Measurements from ENCODE around the gene LY6G5C.
"Not testable (repeated sequence)": the region's sequence is repeated elsewhere in the genome, so short reads cannot be mapped to it uniquely, and the experiment has no call there.

The LY6G5C gene

DNA sequence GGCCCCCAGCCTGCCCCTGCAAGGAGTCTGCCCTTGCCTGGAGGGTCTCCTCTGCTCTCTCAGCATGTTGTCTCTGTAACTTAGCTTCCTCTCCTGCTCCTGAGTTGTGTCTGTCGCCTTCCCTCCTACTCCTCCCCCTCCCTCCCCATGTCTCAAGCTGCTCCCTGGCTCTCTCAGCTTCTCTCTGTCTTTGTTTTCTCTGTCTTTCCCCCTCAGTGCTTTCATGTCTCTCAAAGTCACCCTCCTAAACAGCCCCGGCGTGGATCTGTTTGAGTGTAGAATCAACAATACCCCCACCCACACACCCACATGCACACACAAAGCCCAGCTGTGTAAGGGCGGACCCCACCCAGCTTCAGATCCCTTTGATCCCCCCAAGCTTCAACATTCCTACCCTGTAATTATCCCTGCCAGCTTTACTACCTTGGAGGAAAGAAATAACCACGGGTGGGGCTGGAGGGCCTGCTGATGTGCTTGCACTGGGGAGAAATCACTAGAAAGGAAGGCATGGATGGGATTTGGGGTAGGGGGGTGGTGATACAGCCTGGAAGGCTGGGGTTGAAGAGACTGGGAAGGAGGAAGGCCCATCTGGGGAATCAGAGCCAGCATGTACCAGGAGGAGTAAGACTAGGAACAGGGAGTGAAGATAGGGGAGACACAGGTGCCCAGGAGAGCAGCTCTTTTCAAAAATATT is 33.3 kb upstream of the LY6G5C start:
- DNase-seq: peak; percentile 99

GRCh38 chr6:31713465-31713864 is 32.6 kb upstream of the LY6G5C start:
- peak; percentile 41 for DNase-seq

DNA sequence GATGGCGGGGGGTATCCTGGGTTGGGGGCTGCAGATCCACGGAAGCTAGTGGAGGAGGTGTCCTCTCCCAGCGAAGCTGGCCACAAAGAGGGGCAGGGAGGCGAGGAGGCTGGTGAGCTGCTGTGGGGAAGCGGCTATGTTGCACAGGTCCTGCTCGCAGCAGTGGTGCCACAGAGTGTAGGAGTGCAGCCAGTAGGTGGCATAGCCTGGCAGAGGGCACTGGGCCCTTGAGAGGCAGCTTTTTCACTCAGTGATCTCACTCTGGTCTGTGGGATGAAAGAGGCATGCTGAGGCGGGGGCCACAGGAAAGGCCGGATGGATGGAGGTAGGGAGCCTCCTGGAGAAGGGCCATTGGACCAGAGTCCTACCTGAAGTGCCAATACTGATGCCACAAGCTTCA is 31.4 kb upstream of the LY6G5C start:
- peak; percentile 51 for DNase-seq

DNA sequence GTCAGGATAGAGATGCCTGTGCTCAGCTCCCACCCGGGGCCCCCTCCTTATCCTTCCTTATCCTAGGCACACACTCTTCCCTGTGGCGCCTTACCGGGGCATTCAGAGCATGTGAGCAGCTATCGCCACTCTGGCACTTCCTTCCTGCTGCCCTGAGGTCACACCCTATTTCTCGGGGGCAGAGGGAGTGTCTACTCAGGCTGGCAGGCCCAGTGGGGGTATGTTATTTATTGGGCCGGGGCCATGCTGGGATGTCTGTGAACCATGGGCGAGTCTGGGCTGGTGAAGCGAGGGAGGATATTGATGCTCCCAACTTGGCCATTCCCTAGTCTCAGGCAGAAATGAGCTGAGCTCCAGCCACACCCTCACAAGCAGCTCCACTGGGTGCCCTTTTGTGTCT is 30.4 kb upstream of the LY6G5C start:
- DNase-seq: peak; percentile 86

- peak; percentile 69 for DNase-seq
Measured at GRCh38 chr6:31710523-31711219, 29.8 kb upstream of the LY6G5C start.

GRCh38 chr6:31709157-31709556 is 28.3 kb upstream of the LY6G5C start:
- DNase-seq: not testable (repeated sequence)

- DNase-seq: no peak
Measured at GRCh38 chr6:31708224-31708623, 27.4 kb upstream of the LY6G5C start.

GRCh38 chr6:31707701-31708100 is 26.8 kb upstream of the LY6G5C start:
- no peak for DNase-seq

DNA sequence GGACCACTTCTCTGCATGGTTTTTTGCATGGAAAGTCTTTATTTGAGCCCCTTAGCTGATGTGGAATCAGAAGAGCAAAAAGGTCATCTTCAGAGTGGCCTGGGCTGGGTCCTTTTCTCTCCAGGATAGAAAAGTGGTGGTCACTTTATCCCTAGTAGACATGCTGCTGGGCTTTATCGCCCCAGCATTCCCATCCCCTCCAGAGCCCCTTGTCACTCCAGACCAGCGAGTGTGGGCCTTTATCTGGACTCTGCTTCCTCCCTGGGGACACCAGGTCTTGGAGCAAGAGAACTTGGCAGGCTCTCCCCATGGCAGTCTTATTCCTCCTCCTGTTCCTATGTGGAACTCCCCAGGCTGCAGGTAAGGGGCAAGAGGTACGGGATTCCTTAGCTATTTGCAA is 25.7 kb upstream of the LY6G5C start, which contains the start of gene LY6G6F:
Gene LY6G6F (plus strand): TSS at position 268 of the 400 bp plus-strand sequence. CDS start 41 bp downstream, at position 309.
- no peak for DNase-seq

DNA sequence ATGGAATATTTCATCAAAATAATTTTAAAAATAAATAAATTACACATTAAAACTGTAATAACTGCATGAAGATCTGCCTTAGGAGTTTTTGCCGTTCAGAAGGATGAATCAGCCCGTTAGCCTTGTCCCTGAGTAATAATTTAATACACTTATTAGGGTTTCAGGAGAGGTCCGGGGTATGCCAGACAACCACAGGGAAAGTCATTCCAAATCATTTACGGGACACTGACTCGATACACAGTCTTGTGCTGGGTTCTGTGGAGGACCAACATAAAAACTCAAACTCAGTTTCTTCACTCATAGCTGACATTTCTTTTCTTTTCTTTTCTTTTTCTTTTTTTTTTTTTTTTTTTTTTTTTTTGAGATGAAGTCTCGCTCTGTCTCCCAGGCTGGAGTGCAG is 25.1 kb upstream of the LY6G5C start:
- no peak for DNase-seq

DNA sequence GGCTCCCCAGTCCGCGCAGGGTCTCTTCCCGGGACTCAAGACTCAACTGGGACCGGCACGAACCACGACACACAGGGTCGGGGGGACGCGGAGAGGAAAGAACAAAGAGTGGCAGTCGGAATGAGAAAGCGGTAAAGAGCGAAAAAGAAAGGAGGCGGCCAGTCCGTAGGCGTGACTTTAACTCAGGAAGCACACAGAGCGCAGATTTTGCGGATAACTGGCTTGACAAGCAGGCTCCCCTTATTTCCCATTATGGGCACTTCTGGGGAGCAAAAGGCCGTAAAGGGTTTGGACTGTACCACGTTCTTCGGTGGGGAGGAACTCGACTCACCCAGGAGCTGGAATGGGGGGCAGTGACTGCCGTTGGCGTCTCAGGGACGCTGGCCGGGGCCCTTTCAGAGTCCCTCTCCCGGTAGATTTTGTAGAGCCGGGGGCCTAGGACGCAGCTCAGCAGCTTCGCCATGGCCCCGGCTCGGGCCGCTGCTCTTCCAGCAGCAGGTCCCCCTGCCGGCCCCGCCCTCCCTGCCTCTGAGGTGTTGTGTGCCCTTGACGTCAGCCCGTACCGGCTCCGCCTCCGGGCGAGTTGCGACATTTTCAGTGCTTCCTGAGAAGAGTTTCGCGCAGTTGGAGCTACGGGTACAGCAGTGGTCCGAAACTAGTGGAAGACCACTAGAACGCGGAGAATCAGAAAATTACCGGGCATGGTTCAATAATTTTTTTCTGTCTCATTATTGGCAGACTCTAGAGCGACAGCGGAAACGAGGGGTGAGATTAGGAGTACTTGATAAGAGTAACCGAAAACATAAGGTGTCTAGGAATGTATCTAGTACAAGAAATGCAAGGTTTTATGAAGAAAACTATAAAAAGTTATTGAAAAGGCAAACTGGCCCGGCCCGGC is 22.2 kb upstream of the LY6G5C start, which contains the start of gene ABHD16A:
Gene ABHD16A (minus strand): TSS at position 506 of the 898 bp plus-strand sequence. CDS start 43 bp downstream, at position 463.
- DNase-seq: peak; percentile 99

DNA sequence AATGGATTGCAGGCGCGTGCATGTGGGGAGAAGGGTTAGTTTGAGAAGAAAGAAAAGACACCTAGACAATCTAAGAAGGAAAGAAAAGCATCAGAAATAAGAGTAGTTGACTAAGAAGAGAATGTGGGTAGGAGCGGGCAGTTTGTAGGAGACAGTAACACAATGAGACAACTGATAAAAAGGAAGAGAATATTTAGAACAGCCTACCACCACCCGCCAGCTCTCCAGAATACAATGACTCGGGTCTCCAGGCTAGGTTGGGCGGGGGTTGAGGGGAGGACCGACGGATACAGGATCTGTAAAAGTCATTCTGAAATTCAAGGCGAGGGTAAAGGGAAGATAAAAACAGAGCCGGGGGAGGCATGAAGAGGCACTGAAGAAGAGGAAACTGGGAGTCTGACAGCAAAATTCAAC is 21.5 kb upstream of the LY6G5C start:
- DNase-seq: no peak

DNA sequence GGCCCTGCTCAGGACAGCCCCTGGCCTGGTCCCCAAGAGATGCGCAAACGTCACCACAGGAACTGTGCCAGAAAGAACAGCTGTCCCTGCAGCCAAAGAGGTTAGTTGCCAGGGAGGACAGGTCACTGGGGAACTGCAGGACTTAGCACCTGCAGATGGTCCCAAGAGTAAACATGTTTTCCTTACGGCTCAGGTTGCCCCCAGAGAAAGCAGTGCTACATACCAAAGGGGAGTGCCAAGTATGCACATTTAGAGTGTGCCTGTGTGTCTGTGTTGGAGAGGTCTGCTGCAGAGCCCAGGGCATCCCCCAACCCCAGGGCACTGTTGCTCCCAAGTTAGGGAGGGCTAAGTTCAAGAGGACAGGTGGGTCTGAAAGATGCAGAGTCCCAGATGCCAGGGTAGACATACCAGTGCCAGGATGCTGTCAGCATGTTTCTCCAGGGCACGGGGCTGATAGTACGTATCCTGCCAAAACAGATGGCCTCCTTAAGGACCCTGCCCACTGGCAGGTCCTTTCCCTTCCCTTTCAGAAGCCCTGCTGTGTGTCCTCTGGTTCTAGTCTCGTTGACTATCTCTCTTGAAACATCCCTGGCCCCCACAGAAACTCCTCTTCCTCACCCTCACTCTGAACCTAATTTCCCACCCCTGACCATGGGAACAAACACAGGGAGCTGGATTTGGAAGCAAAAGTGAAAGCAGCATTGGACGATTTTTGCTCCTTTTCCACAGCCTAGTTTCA is 21.0 kb upstream of the LY6G5C start:
- peak; percentile 77 for DNase-seq

- DNase-seq: no peak
Measured at GRCh38 chr6:31700740-31701401, 20.0 kb upstream of the LY6G5C start.

GRCh38 chr6:31697555-31697954 is 16.7 kb upstream of the LY6G5C start:
- peak; percentile 69 for DNase-seq

- no peak for DNase-seq
Measured at GRCh38 chr6:31693535-31693934, 12.7 kb upstream of the LY6G5C start.

DNA sequence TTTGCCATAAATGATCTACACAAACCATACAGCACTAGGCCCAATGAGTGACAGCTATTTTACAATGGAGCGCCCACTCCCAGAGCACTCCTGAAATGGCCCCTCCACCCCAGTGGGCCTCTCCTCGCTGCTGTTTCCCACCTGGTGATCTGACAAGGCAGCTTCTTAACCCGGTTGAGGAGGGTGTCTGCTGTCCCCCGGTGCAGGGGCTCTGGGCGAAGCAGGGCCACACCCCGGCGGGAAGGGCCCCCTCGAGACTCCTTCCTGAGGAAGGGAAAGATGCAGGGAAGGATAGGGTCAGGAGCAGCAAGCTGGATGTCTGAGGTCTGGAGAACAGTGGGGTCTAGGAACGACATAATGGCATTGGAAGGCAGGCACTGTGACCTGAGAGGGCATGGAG is 12.0 kb upstream of the LY6G5C start:
- no peak for DNase-seq

GRCh38 chr6:31692353-31692752 is 11.5 kb upstream of the LY6G5C start:
- DNase-seq: no peak

- DNase-seq: no peak
Measured at GRCh38 chr6:31691564-31692108, 10.8 kb upstream of the LY6G5C start.

DNA sequence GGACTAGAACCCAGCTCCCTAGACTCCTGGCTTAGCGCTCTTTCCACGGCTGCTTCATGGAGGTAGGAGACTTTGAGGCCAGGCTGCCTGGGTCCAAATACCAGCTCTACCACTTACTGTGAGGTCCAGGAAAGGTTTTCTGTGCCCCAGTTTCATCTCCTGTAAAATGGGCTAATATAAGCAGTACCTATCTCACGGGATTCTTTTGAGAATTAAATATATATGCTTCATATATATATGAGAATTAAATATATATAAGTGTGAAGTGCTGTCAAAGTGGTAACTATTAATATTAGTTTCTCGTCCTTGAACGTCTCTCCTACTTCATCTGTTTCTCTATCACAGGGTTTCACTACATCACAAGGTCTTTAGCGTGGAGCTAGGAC is 10.2 kb upstream of the LY6G5C start:
- DNase-seq: no peak

DNA sequence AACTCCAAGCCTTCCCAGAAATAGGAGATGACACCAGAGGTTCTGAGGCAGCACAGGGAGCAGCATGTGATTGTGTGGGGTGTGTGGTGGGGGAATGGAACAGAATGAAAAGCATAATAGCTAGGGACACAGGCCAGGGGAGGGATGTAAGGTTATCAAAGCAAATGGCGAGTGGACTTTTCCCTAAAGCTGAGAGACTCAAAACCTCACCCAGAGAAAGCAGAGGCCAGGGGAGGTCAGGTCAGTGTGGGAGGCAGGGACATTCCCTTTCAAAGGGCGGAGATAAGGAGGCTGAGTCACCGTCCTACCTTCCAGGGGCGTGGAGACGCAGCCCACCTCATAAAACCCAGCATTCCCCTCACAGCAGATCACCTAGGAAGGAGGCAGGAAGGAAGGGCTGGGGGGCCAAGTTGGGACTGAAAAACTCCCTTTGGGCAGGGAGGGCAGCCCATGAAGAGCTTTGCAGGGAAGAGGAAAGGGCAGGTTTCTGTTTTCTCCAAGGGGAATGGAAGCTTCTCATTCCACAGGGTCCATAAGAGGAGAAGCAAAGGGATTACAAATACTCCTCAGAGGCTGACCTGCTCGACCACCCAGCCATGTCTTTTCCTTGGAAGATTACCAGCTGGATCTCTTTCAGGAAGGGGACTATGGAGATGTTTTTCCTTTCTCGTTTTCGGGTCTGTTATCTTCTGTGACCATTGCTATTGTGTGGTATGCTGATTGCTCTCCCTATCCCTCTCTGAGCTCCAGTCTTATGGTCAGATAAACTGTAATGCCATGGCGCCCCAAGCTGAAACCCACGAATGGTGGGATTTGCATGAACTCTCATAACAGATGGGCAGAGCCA is 9.6 kb upstream of the LY6G5C start:
- DNase-seq: no peak
